Endothelial cell of umbilical vein (primary cell): ENCODE data around the gene PKHD1. TPM values are rescaled to one million over a fixed set of nuclear protein-coding genes. Genes with fewer than 3 reads are reported as not detected.

Experiments used
- BruUV-seq: library from RNA; stranded (reverse); fragments of 400-500 nt; replicated peaks from 2 replicates; lab custom pipeline; 2021; lab: Mats Ljungman, UMichigan
- CTCF ChIA-PET: fragments of 300-600, 350-600 bp; sonication (Branson Sonifier 250); formaldehyde crosslinking; loops from one replicate; lab custom pipeline; 2021; ENCODE audit warnings: antibody characterized with exemption, inconsistent platforms; lab: Charles Lee
- POLR2A ChIA-PET: fragments of 300-600, 350-600 bp; sonication (Branson Sonifier 250); formaldehyde crosslinking; loops from one replicate; lab custom pipeline; 2021; ENCODE audit warnings: antibody characterized with exemption, inconsistent platforms; lab: Charles Lee
- DNase-seq: peaks from one replicate; pipeline ENCODE4 v3.0.0-alpha.2; 2011; ENCODE audit warnings: low read depth, low spot score
- FAIRE-seq: peaks from 2 replicates; lab custom pipeline; 2011; peaks lifted over from hg19 to GRCh38; lab: Jason Lieb, UNC
- H2AFZ ChIP-seq: 2 replicates; pipeline ENCODE4 v1.6.0; 2012; ENCODE audit warnings: low read depth, low read length, control low read depth, inconsistent platforms
- H3K27ac ChIP-seq: 2 replicates; pipeline ENCODE4 v1.5.1; 2011; ENCODE audit warnings: low read depth, mild to moderate bottlenecking, control low read depth, low read length, moderate library complexity; ENCODE audit not compliant: insufficient read depth
- H3K27me3 ChIP-seq, 2 experiments: 2 replicates each; pipeline versions ENCODE4 v1.6.0 to v1.6.1; 2011; ENCODE audit warnings: low read length in 2 of 2, mixed read lengths in 1 of 2; ENCODE audit not compliant: control insufficient read depth in 2 of 2, insufficient read depth in 2 of 2
- H3K36me3 ChIP-seq, 2 experiments: 2 replicates in 1 of 2; 3 replicates in 1 of 2; pipeline ENCODE4 v1.5.1; 2011; ENCODE audit warnings: low read length in 2 of 2, mild to moderate bottlenecking in 1 of 2, moderate library complexity in 1 of 2; ENCODE audit not compliant: control insufficient read depth in 2 of 2, insufficient read depth in 2 of 2; ENCODE audit errors: extremely low read depth in 1 of 2
- H3K4me1 ChIP-seq: 3 replicates; pipeline ENCODE4 v1.5.1; 2011; ENCODE audit warnings: mild to moderate bottlenecking, low read length; ENCODE audit not compliant: control insufficient read depth, insufficient read depth; ENCODE audit errors: extremely low read depth
- H3K4me2 ChIP-seq: 2 replicates; pipeline ENCODE4 v1.6.1; 2011; ENCODE audit warnings: low read length, control low read depth, mixed read lengths; ENCODE audit not compliant: insufficient read depth
- H3K4me3 ChIP-seq, 3 experiments: fragments of 200-600 bp in 1 of 3; sonication (generic), shearing (Covaris generic) in 1 of 3; replicated peaks in 1 of 3; 2 replicates each; pipeline ENCODE4 v1.5.1; 2011 to 2016; ENCODE audit warnings: control low read depth in 3 of 3, low read length in 3 of 3, mild to moderate bottlenecking in 2 of 3, inconsistent platforms in 1 of 3, low read depth in 1 of 3, moderate library complexity in 1 of 3; ENCODE audit not compliant: insufficient read depth in 1 of 3
- H3K79me2 ChIP-seq: 2 replicates; pipeline ENCODE4 v1.6.0; 2012; ENCODE audit warnings: low read length, inconsistent platforms; ENCODE audit not compliant: control insufficient read depth, insufficient read depth
- H3K9ac ChIP-seq: replicated peaks from 2 replicates; pipeline ENCODE3; 2011; ENCODE audit warnings: low read length, control low read depth; ENCODE audit not compliant: insufficient read depth; ENCODE audit errors: extremely low read depth
- H3K9me1 ChIP-seq: replicated peaks from 3 replicates; pipeline ENCODE4 v1.6.0; 2011; ENCODE audit warnings: mild to moderate bottlenecking, low read length; ENCODE audit not compliant: control insufficient read depth, insufficient read depth; ENCODE audit errors: extremely low read depth
- H3K9me3 ChIP-seq: replicated peaks from 2 replicates; pipeline ENCODE4 v1.5.1; 2012; ENCODE audit warnings: low read length, inconsistent platforms; ENCODE audit not compliant: control insufficient read depth, insufficient read depth
- H4K20me1 ChIP-seq: replicated peaks from 2 replicates; pipeline ENCODE3; 2011; ENCODE audit warnings: mild to moderate bottlenecking, low read length; ENCODE audit not compliant: control insufficient read depth, insufficient read depth; ENCODE audit errors: extremely low read depth
- EZH2 ChIP-seq: IDR thresholded peaks from 2 replicates; pipeline ENCODE4 v1.6.1; 2012; ENCODE audit warnings: borderline replicate concordance, low read depth, mild to moderate bottlenecking, moderate library complexity, low read length, inconsistent platforms; ENCODE audit not compliant: severe bottlenecking
- FOS ChIP-seq: IDR thresholded peaks from 2 replicates; pipeline ENCODE4 v1.6.1; 2011; ENCODE audit warnings: mild to moderate bottlenecking, low read length, moderate library complexity, borderline replicate concordance; ENCODE audit not compliant: insufficient read depth
- GATA2 ChIP-seq: IDR thresholded peaks from 2 replicates; pipeline ENCODE4 v1.7.0; 2011; ENCODE audit warnings: low read depth, mild to moderate bottlenecking, moderate library complexity, mixed read lengths, low read length; ENCODE audit not compliant: insufficient read length, insufficient read depth
- JUN ChIP-seq: IDR thresholded peaks from 2 replicates; pipeline ENCODE4 v1.6.1; 2011; ENCODE audit warnings: borderline replicate concordance, low read depth; ENCODE audit not compliant: insufficient read length, insufficient read depth
- MYC ChIP-seq: IDR thresholded peaks from one replicate; pipeline ENCODE4 v1.6.1; 2011; ENCODE audit warnings: mild to moderate bottlenecking, low read depth, low read length
- POLR2AphosphoS5 ChIP-seq: IDR thresholded peaks from 2 replicates; pipeline ENCODE4 v1.6.1; 2012; ENCODE audit warnings: low read depth, mild to moderate bottlenecking, control low read depth, low read length, moderate library complexity; ENCODE audit not compliant: insufficient read depth
- dilution Hi-C: fragments of 300-500 bp; cut with MboI; formaldehyde crosslinking; loops from one replicate; pipeline ENCODE4 v1.15.0; 2019; ENCODE audit warnings: low sequenced_read_pairs; ENCODE audit not compliant: extremely low pct_ligation_motif_present
- intact Hi-C: fragments of 100-400 bp; cut with micrococcal nuclease; formaldehyde crosslinking; loops from one replicate; pipeline ENCODE4 v1.10.0; 2022
- polyA plus RNA-seq, 4 experiments: library from polyadenylated mRNA; depleted of rRNA in 3 of 4; stranded (reverse) in 3 of 4; unstranded in 1 of 4; fragments of >200 nt; gene quantifications; 2 replicates each; pipeline versions ENCODE4 v1.2.1 to v1.2.3, GENCODE V29; 2011 to 2012; ENCODE audit warnings: missing spikeins in 1 of 4
- total RNA-seq: library from RNA; stranded (reverse); gene quantifications from 2 replicates; pipeline ENCODE4 v1.2.3, GENCODE V29; 2021
- TF ChIP-seq, protein P1 (sequence below), 2 donors: IDR thresholded peaks; 1 replicate in 1 of 2; 2 replicates in 1 of 2; pipeline ENCODE4 v1.5.1; 2011; ENCODE audit warnings: low read length in 2 of 2, mild to moderate bottlenecking in 2 of 2, moderate library complexity in 2 of 2, control low read depth in 1 of 2, inconsistent platforms in 1 of 2, low read depth in 1 of 2; ENCODE audit not compliant: insufficient read depth in 1 of 2; ENCODE audit errors: extremely low read depth in 1 of 2
- TF ChIP-seq, protein P2 (sequence below): IDR thresholded peaks from 2 replicates; pipeline ENCODE4 v1.6.1; 2011; ENCODE audit not compliant: insufficient read depth, insufficient read length

Gene PKHD1
- total and polyA plus RNA-seq, 2 donors (not counting 3 experiments of a cell fraction or from before 2014, with no cell fraction given): not detected

DNA sequence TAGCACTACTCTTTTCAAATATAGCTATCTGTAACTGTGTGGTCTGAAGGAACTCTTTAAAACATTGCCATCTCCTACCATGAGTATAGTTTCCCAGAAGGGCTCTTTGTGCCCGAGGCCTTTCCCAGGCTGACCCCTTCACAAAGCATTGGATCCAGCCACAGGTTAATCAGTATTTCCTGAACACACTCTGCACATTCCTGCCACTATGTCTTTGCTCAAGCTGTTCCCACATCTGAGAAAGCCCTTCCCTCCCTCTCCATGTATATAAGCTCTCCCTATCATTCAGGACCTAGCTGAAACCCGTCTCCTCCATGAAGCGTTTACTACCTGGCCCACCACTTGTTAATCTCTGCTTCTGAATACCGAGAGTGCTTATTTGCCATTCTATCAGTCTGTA lies 47.8 kb upstream of the PKHD1 start:
- Histone ChIP-seq H3K36me3 (no peaks in the 10 kb centered on the region), H2AFZ (no peak overlapping the region), H3K9ac (no peak overlapping the region), H3K27me3 (peaks cover 4 to 7% of the 10 kb centered on the region in 2 experiments), H3K9me1 (no peaks in the 10 kb centered on the region), H3K4me2 (no peak overlapping the region), H3K4me3 (no peak overlapping the region), H4K20me1 (no peaks in the 10 kb centered on the region), H3K79me2 (no peaks in the 10 kb centered on the region), H3K27ac (no peak overlapping the region), H3K9me3 (no peaks in the 10 kb centered on the region), H3K4me1 (no peaks in the 10 kb centered on the region)
- no peak for DNase-seq
- TF ChIP-seq FOS (no peak), MYC (no peak), EZH2 (no peak), GATA2 (no peak), POLR2AphosphoS5 (no peak), JUN (no peak)
- TF ChIP-seq, protein P1, sequence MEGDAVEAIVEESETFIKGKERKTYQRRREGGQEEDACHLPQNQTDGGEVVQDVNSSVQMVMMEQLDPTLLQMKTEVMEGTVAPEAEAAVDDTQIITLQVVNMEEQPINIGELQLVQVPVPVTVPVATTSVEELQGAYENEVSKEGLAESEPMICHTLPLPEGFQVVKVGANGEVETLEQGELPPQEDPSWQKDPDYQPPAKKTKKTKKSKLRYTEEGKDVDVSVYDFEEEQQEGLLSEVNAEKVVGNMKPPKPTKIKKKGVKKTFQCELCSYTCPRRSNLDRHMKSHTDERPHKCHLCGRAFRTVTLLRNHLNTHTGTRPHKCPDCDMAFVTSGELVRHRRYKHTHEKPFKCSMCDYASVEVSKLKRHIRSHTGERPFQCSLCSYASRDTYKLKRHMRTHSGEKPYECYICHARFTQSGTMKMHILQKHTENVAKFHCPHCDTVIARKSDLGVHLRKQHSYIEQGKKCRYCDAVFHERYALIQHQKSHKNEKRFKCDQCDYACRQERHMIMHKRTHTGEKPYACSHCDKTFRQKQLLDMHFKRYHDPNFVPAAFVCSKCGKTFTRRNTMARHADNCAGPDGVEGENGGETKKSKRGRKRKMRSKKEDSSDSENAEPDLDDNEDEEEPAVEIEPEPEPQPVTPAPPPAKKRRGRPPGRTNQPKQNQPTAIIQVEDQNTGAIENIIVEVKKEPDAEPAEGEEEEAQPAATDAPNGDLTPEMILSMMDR (IDR thresholded peaks at IDR 0.05; ENCODE audit: extremely low read depth in 1 of 2, insufficient read depth in 1 of 2, low read depth in 1 of 2, low read length in 2 of 2): no peak
- TF ChIP-seq, protein P2, sequence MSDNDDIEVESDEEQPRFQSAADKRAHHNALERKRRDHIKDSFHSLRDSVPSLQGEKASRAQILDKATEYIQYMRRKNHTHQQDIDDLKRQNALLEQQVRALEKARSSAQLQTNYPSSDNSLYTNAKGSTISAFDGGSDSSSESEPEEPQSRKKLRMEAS: no peak
- no peak for FAIRE-seq
- ChIA-PET CTCF (no interaction called here), POLR2A (no interaction called here)
- intact Hi-C loops: loop anchor here (10.0 kb wide), 1 partner anchor 60 kb away; no protein-coding TSS in a partner anchor
- dilution Hi-C loops: no loop called here
- no TSS peak for BruUV-seq
